Activated CD4-positive, alpha-beta memory T cell treated with anti-CD3 and anti-CD28 coated beads for 36 hours (primary cell): Measurements from ENCODE around the gene CDKN2B-AS1. TPM values are rescaled to one million over a fixed set of nuclear protein-coding genes. Genes with fewer than 3 reads are reported as not detected.

Experiments used
- total RNA-seq, 2 experiments: library from RNA; stranded (reverse); gene quantifications; one replicate each; pipeline ENCODE4 v1.2.3, GENCODE V29; 2021

CDKN2B-AS1 gene
- total RNA-seq, 2 experiments from 2014 or later: 0.59 to 0.87 TPM

Other genes starting within 250 kb of the CDKN2B-AS1 start
- gene MTAP, start 192.2 kb upstream of the CDKN2B-AS1 start, total RNA-seq: 10 to 100 TPM; 55.6 to 62.3 TPM
- gene CDKN2A, start 399 bp upstream of the CDKN2B-AS1 start, total RNA-seq: 1 to 10 TPM; 3.9 TPM
- under 1 TPM; 0.05 to 0.10 TPM for gene CDKN2B, start 14.5 kb downstream of the CDKN2B-AS1 start, total RNA-seq